HepG2 (cell line): Measurements from ENCODE around the gene FAAP100. TPM values are rescaled to one million over a fixed set of nuclear protein-coding genes. Genes with fewer than 3 reads are reported as not detected.

ENCODE experiments used
- AGO2 ChIP-seq: fragments of 200-400 bp; formaldehyde crosslinking; optimal IDR thresholded peaks from 2 replicates; pipeline ENCODE3; 2017; ENCODE audit warnings: mild to moderate bottlenecking, low read depth, low read length, moderate library complexity
- CBX1 ChIP-seq: IDR thresholded peaks from one replicate; pipeline ENCODE4 v1.6.1; 2016; ENCODE audit warnings: antibody characterized with exemption, low read depth
- CC2D1A ChIP-seq: sonication (generic); formaldehyde crosslinking; IDR thresholded peaks from 2 replicates; pipeline ENCODE4 v1.8.1; 2023; ENCODE audit warnings: mild to moderate bottlenecking, missing genetic modification reagents
- CREM ChIP-seq, 2 experiments: sonication (generic) in 1 of 2; formaldehyde crosslinking in 1 of 2; IDR thresholded peaks; 2 replicates each; pipeline versions ENCODE4 v1.4.0 to v1.6.1; 2016 to 2020; ENCODE audit warnings: antibody characterized with exemption in 1 of 2, mild to moderate bottlenecking in 1 of 2, missing genetic modification reagents in 1 of 2
- ELF4 ChIP-seq: sonication (generic); formaldehyde crosslinking; IDR thresholded peaks from 2 replicates; pipeline ENCODE4 v1.5.0; 2020; ENCODE audit warnings: missing genetic modification reagents, mild to moderate bottlenecking, moderate library complexity, borderline replicate concordance
- FOXP1 ChIP-seq, 2 experiments: fragments of 450-650 bp in 1 of 2; IDR thresholded peaks; 2 replicates each; pipeline ENCODE4 v1.6.1; 2017 to 2018; ENCODE audit warnings: antibody characterized with exemption in 1 of 2
- HMGA1 ChIP-seq: sonication (generic); formaldehyde crosslinking; conservative IDR thresholded peaks from 2 replicates; pipeline ENCODE4 v1.4.0; 2020; ENCODE audit warnings: missing genetic modification reagents
- KDM4B ChIP-seq: sonication (generic); formaldehyde crosslinking; IDR thresholded peaks from 2 replicates; pipeline ENCODE4 v1.4.0; 2020; ENCODE audit warnings: missing genetic modification reagents
- MED1 ChIP-seq: sonication (generic); formaldehyde crosslinking; IDR thresholded peaks from 2 replicates; pipeline ENCODE4 v1.4.0; 2020; ENCODE audit warnings: missing genetic modification reagents
- NCOR1 ChIP-seq: fragments of 200-600 bp; sonication (generic); IDR thresholded peaks from 2 replicates; pipeline ENCODE4 v1.7.0; 2017; ENCODE audit warnings: antibody characterized with exemption, low read length, borderline replicate concordance
- NR2F1 ChIP-seq, 2 experiments: fragments of 450-650 bp in 1 of 2; formaldehyde crosslinking in 1 of 2; IDR thresholded peaks; 2 replicates each; pipeline versions ENCODE4 v1.5.0 to v1.6.1; 2016 to 2020; ENCODE audit warnings: mild to moderate bottlenecking in 1 of 2, missing compliant biosample characterization in 1 of 2, missing genetic modification reagents in 1 of 2, moderate library complexity in 1 of 2
- PLRG1 ChIP-seq: fragments of 450-650 bp; conservative IDR thresholded peaks from 2 replicates; pipeline ENCODE4 v1.6.1; 2016
- SP4 ChIP-seq: sonication (generic); formaldehyde crosslinking; IDR thresholded peaks from 2 replicates; pipeline ENCODE4 v1.8.1; 2023; ENCODE audit warnings: mild to moderate bottlenecking, missing genetic modification reagents
- SUZ12 ChIP-seq: fragments of 150-350 bp; IDR thresholded peaks from 2 replicates; pipeline ENCODE4 v1.6.1; 2014; ENCODE audit warnings: low read depth, low read length
- ZBTB2 ChIP-seq: sonication (generic); formaldehyde crosslinking; IDR thresholded peaks from 2 replicates; pipeline ENCODE4 v1.8.0; 2022; ENCODE audit warnings: low read depth, missing genetic modification reagents
- ZNF264 ChIP-seq: sonication (generic); formaldehyde crosslinking; IDR thresholded peaks from 2 replicates; pipeline ENCODE4 v1.4.0; 2020; ENCODE audit warnings: missing genetic modification reagents
- ZNF326 ChIP-seq: sonication (generic); formaldehyde crosslinking; IDR thresholded peaks from 2 replicates; pipeline ENCODE4 v1.4.0; 2020; ENCODE audit warnings: missing genetic modification reagents, borderline replicate concordance
- ZNF331 ChIP-seq: sonication (generic); formaldehyde crosslinking; IDR thresholded peaks from 2 replicates; pipeline ENCODE4 v1.4.0; 2020; ENCODE audit warnings: missing genetic modification reagents
- ZNF460 ChIP-seq: sonication (generic); formaldehyde crosslinking; IDR thresholded peaks from 2 replicates; pipeline ENCODE4 v1.5.1; 2020; ENCODE audit warnings: missing genetic modification reagents, mild to moderate bottlenecking, borderline replicate concordance
- ZNF780A ChIP-seq: sonication (generic); formaldehyde crosslinking; IDR thresholded peaks from 2 replicates; pipeline ENCODE4 v1.8.0; 2022; ENCODE audit warnings: mild to moderate bottlenecking, missing genetic modification reagents, moderate library complexity
- ZNF782 ChIP-seq: sonication (generic); formaldehyde crosslinking; IDR thresholded peaks from 2 replicates; pipeline ENCODE4 v1.4.0; 2020; ENCODE audit warnings: missing genetic modification reagents, mild to moderate bottlenecking, borderline replicate concordance
- ZNF841 ChIP-seq: sonication (generic); formaldehyde crosslinking; IDR thresholded peaks from 2 replicates; pipeline ENCODE4 v1.8.1; 2023; ENCODE audit warnings: missing genetic modification reagents, borderline replicate concordance
- ZNF883 ChIP-seq: sonication (generic); formaldehyde crosslinking; IDR thresholded peaks from 2 replicates; pipeline ENCODE4 v1.5.1; 2020; ENCODE audit warnings: mild to moderate bottlenecking, missing genetic modification reagents; ENCODE audit errors: not compliant biosample characterization
- polyA plus RNA-seq, 8 experiments: library from polyadenylated mRNA; depleted of rRNA in 3 of 8; stranded (reverse) in 7 of 8; unstranded in 1 of 8; fragments of >200 nt; fragmentation: Illumina TruSeq in 4 of 8; extraction: Trizol in 4 of 8; gene quantifications; 2 replicates each; pipeline versions ENCODE4 v1.2.1 to v1.2.3, GENCODE V29; 2011 to 2016; ENCODE audit warnings: low read depth in 4 of 8, missing spikeins in 1 of 8, mixed read lengths in 1 of 8; ENCODE audit not compliant: insufficient read depth in 1 of 8
- total RNA-seq, 5 experiments: library from RNA; depleted of rRNA; stranded (reverse); fragments of >200 nt; fragmentation: Illumina TruSeq; extraction: Trizol; gene quantifications; 2 replicates each; pipeline ENCODE4 v1.2.3, GENCODE V29; 2016; ENCODE audit warnings: low read depth in 1 of 5
- TF ChIP-seq, protein P1 (sequence below): sonication (generic); formaldehyde crosslinking; IDR thresholded peaks from 2 replicates; pipeline ENCODE4 v1.4.0; 2020; ENCODE audit warnings: mild to moderate bottlenecking, missing genetic modification reagents
- TF ChIP-seq, protein P2 (sequence below): sonication (generic); formaldehyde crosslinking; IDR thresholded peaks from 2 replicates; pipeline ENCODE4 v1.5.1; 2020; ENCODE audit warnings: mild to moderate bottlenecking, missing genetic modification reagents, borderline replicate concordance

FAAP100 gene
- total and polyA plus RNA-seq, 2 of the 13 experiments (the other 11 are each of a cell fraction or from before 2014, with no cell fraction given) = 7.6 to 20.8 TPM

- TF ChIP-seq, protein P1, sequence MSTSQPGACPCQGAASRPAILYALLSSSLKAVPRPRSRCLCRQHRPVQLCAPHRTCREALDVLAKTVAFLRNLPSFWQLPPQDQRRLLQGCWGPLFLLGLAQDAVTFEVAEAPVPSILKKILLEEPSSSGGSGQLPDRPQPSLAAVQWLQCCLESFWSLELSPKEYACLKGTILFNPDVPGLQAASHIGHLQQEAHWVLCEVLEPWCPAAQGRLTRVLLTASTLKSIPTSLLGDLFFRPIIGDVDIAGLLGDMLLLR (CRISPR knock-in tag) = peak; percentile 39; the same call in 1 of the 2 replicates
- TF ChIP-seq, protein P2, sequence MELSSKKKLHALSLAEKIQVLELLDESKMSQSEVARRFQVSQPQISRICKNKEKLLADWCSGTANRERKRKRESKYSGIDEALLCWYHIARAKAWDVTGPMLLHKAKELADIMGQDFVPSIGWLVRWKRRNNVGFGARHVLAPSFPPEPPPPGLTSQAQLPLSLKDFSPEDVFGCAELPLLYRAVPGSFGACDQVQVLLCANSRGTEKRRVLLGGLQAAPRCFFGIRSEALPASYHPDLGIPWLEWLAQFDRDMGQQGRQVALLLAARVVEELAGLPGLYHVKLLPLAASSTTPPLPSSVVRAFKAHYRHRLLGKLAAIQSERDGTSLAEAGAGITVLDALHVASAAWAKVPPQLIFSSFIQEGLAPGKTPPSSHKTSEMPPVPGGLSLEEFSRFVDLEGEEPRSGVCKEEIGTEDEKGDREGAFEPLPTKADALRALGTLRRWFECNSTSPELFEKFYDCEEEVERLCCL (CRISPR knock-in tag) = no peak
- TF ChIP-seq HMGA1 (CRISPR knock-in tag) = no peak
- TF ChIP-seq SUZ12 = no peak
- TF ChIP-seq CBX1 = no peak
- TF ChIP-seq ZNF331 (CRISPR knock-in tag) = 0 out of 2 replicates have a peak, but pooled peaks have one; percentile 8
- TF ChIP-seq ZNF782 = no peak
- no peak for TF ChIP-seq ZNF883
- 0 out of 2 replicates have a peak, but pooled peaks have one; percentile 17 for TF ChIP-seq SP4
- TF ChIP-seq KDM4B (CRISPR knock-in tag) = no peak
- no peak; the same call in 1 of the 2 replicates for TF ChIP-seq ZBTB2 (CRISPR knock-in tag)
- no peak for TF ChIP-seq ZNF460 (CRISPR knock-in tag)
- TF ChIP-seq CC2D1A (CRISPR knock-in tag) = no peak
- TF ChIP-seq ZNF780A (CRISPR knock-in tag) = no peak
- no peak for TF ChIP-seq PLRG1
- no peak for TF ChIP-seq NR2F1 (CRISPR knock-in tag; IDR thresholded peaks at IDR 0.05)
- TF ChIP-seq ZNF326 (CRISPR knock-in tag) = no peak
- no peak for TF ChIP-seq FOXP1 (IDR thresholded peaks at IDR 0.05)
- no peak for TF ChIP-seq FOXP1 (CRISPR knock-in tag; IDR thresholded peaks at IDR 0.05)
- no peak for TF ChIP-seq ELF4 (CRISPR knock-in tag)
- TF ChIP-seq CREM (IDR thresholded peaks at IDR 0.05) = 0 out of 2 replicates have a peak, but pooled peaks have one; percentile 25
- no peak for TF ChIP-seq CREM (CRISPR knock-in tag; IDR thresholded peaks at IDR 0.05)
- TF ChIP-seq NCOR1 = no peak
- no peak; the same call in 1 of the 2 replicates for TF ChIP-seq ZNF264 (CRISPR knock-in tag)
- TF ChIP-seq ZNF841 (CRISPR knock-in tag) = no peak
- peak; percentile 43; the same call in 1 of the 2 replicates for TF ChIP-seq MED1 (CRISPR knock-in tag)
- TF ChIP-seq AGO2 = peak; percentile 63
These were observed 38.2 kb downstream of the FAAP100 start (continued) for GRCh38 chr17:81513753-81514488.
